IPS DF 6.9 (cell line): ENCODE results near the gene CHP2.

ENCODE experiments used
- DNase-seq: peaks from one replicate; pipeline ENCODE4 v3.0.0-alpha.2; 2013; ENCODE audit warnings: low read depth, low spot score
- H3K27ac ChIP-seq: one replicate; pipeline ENCODE4 v1.5.1; 2013; ENCODE audit warnings: low read length, control low read depth
- H3K27me3 ChIP-seq: 2 replicates; pipeline ENCODE4 v1.6.1; 2013; ENCODE audit warnings: mild to moderate bottlenecking, low read length; ENCODE audit not compliant: control insufficient read depth, insufficient read depth
- H3K36me3 ChIP-seq: 2 replicates; pipeline ENCODE4 v1.6.1; 2013; ENCODE audit warnings: low read length; ENCODE audit not compliant: control insufficient read depth, insufficient read depth
- H3K4me1 ChIP-seq: 2 replicates; pipeline ENCODE4 v1.6.1; 2013; ENCODE audit warnings: low read length; ENCODE audit not compliant: control insufficient read depth, insufficient read depth
- H3K4me3 ChIP-seq: 2 replicates; pipeline ENCODE4 v1.5.1; 2013; ENCODE audit warnings: mild to moderate bottlenecking, low read length
- H3K9me3 ChIP-seq: 2 replicates; pipeline ENCODE4 v1.6.1; 2013; ENCODE audit warnings: low read length, inconsistent platforms; ENCODE audit not compliant: control insufficient read depth, insufficient read depth
- WGBS: extraction: QIAGEN DNeasy Blood & Tissue Kit; methylation state at CpG from one replicate; pipeline ENCODE4 v1.1.7; 2013; ENCODE audit warnings: mixed read lengths, missing lambda C conversion rate; ENCODE audit not compliant: insufficient read length, insufficient coverage; 5-methylcytosine and 5-hydroxymethylcytosine counted together

CHP2 gene

GRCh38 chr16:23803591-23804123 is 48.8 kb downstream of the CHP2 start:
- no peak overlapping the region for H3K27ac ChIP-seq
- DNase-seq: no peak
- H3K36me3 ChIP-seq: no peaks in the 10 kb centered on the region
- H3K9me3 ChIP-seq: no peaks in the 10 kb centered on the region
- no peak overlapping the region for H3K4me3 ChIP-seq
- no CpG with 5 or more reads among the region's 9 CpGs for WGBS
- no peaks in the 10 kb centered on the region for H3K27me3 ChIP-seq
- H3K4me1 ChIP-seq: no peaks in the 10 kb centered on the region

- no peak for DNase-seq
- Histone ChIP-seq H3K27me3 (no peaks in the 10 kb centered on the region), H3K4me1 (no peaks in the 10 kb centered on the region), H3K4me3 (no peak overlapping the region), H3K36me3 (no peaks in the 10 kb centered on the region), H3K27ac (no peak overlapping the region), H3K9me3 (no peaks in the 10 kb centered on the region)
- WGBS: no CpG with 5 or more reads among the region's 1 CpG
Measured at GRCh38 chr16:23807028-23807427, 52.2 kb downstream of the CHP2 start.
